Neuronal stem cell (in vitro differentiated cells): Measurements from ENCODE around the gene DHRS1.

Experiments used
- DNase-seq: peaks from one replicate; pipeline ENCODE4 v3.0.0-alpha.2; 2013; ENCODE audit warnings: low spot score
- H2AFZ ChIP-seq: one replicate; pipeline ENCODE4 v1.6.1; 2013; ENCODE audit warnings: mild to moderate bottlenecking, low read length, inconsistent platforms
- H2AK5ac ChIP-seq: 2 replicates; pipeline ENCODE4 v1.6.1; 2013; ENCODE audit warnings: low read depth, mild to moderate bottlenecking, inconsistent platforms, low read length, moderate library complexity, mixed read lengths
- H2BK120ac ChIP-seq: 2 replicates; pipeline ENCODE4 v1.6.1; 2013; ENCODE audit warnings: low read depth, mild to moderate bottlenecking, inconsistent platforms, low read length, moderate library complexity, mixed read lengths
- H2BK12ac ChIP-seq: one replicate; pipeline ENCODE4 v1.6.1; 2013; ENCODE audit warnings: low read length, inconsistent platforms
- H2BK15ac ChIP-seq: 2 replicates; pipeline ENCODE4 v1.6.1; 2013; ENCODE audit warnings: mild to moderate bottlenecking, low read length, inconsistent platforms, mixed read lengths
- H2BK5ac ChIP-seq: one replicate; pipeline ENCODE4 v1.6.1; 2013; ENCODE audit warnings: inconsistent platforms, mild to moderate bottlenecking, low read length, moderate library complexity
- H3K14ac ChIP-seq: one replicate; pipeline ENCODE4 v1.6.1; 2013; ENCODE audit warnings: low read length, inconsistent platforms
- H3K18ac ChIP-seq: 2 replicates; pipeline ENCODE4 v1.6.1; 2013; ENCODE audit warnings: low read length, inconsistent platforms
- H3K23ac ChIP-seq: 2 replicates; pipeline ENCODE4 v1.6.1; 2013; ENCODE audit warnings: low read depth, mild to moderate bottlenecking, mixed read lengths, low read length, inconsistent platforms; ENCODE audit not compliant: poor library complexity
- H3K27ac ChIP-seq: replicated peaks from 3 replicates; pipeline ENCODE4 v1.5.1; 2013; ENCODE audit warnings: low read length, inconsistent platforms
- H3K27me3 ChIP-seq, 3 experiments: 2 replicates each; pipeline ENCODE4 v1.6.1; 2013; ENCODE audit warnings: low read length in 3 of 3, mild to moderate bottlenecking in 2 of 3, inconsistent platforms in 1 of 3, low read depth in 1 of 3, mixed read lengths in 1 of 3, moderate library complexity in 1 of 3; ENCODE audit not compliant: control insufficient read depth in 3 of 3, insufficient read depth in 3 of 3
- H3K36me3 ChIP-seq, 2 donors: replicated peaks in 1 of 2; 2 replicates each; pipeline ENCODE4 v1.6.1; 2013; ENCODE audit warnings: low read length in 2 of 2; ENCODE audit not compliant: control insufficient read depth in 2 of 2, insufficient read depth in 2 of 2
- H3K4ac ChIP-seq: 2 replicates; pipeline ENCODE4 v1.6.1; 2013; ENCODE audit warnings: inconsistent platforms, mild to moderate bottlenecking, low read length, moderate library complexity
- H3K4me1 ChIP-seq, 2 donors: 1 replicate in 1 of 2; 2 replicates in 1 of 2; pipeline ENCODE4 v1.6.1; 2013; ENCODE audit warnings: low read length in 2 of 2, low read depth in 1 of 2; ENCODE audit not compliant: control insufficient read depth in 2 of 2, insufficient read depth in 1 of 2
- H3K4me2 ChIP-seq: one replicate; pipeline ENCODE4 v1.6.1; 2013; ENCODE audit warnings: mild to moderate bottlenecking, low read length, inconsistent platforms; ENCODE audit not compliant: insufficient read depth, poor library complexity, severe bottlenecking
- H3K4me3 ChIP-seq, 2 donors: 2 replicates each; pipeline ENCODE4 v1.5.1; 2013; ENCODE audit warnings: low read length in 2 of 2, mild to moderate bottlenecking in 2 of 2, inconsistent platforms in 1 of 2, moderate library complexity in 1 of 2
- H3K79me1 ChIP-seq: one replicate; pipeline ENCODE4 v1.6.1; 2013; ENCODE audit warnings: low read depth, mild to moderate bottlenecking, inconsistent platforms, low read length, moderate library complexity
- H3K9ac ChIP-seq: one replicate; pipeline ENCODE4 v1.6.1; 2013; ENCODE audit warnings: mild to moderate bottlenecking, low read depth, low read length, inconsistent platforms; ENCODE audit not compliant: poor library complexity
- H3K9me3 ChIP-seq, 2 donors: replicated peaks in 1 of 2; 2 replicates each; pipeline versions ENCODE3 to v1.6.1; 2013; ENCODE audit warnings: low read length in 2 of 2, mild to moderate bottlenecking in 2 of 2, inconsistent platforms in 1 of 2, low read depth in 1 of 2, mixed read lengths in 1 of 2, moderate library complexity in 1 of 2; ENCODE audit not compliant: control insufficient read depth in 2 of 2, insufficient read depth in 1 of 2
- H4K8ac ChIP-seq: one replicate; pipeline ENCODE4 v1.6.1; 2013; ENCODE audit warnings: low read depth, mild to moderate bottlenecking, inconsistent platforms, low read length, moderate library complexity
- H4K91ac ChIP-seq: one replicate; pipeline ENCODE4 v1.6.1; 2013; ENCODE audit warnings: low read length, low read depth, mild to moderate bottlenecking, inconsistent platforms; ENCODE audit not compliant: poor library complexity
- WGBS, 2 donors: extraction: QIAGEN DNeasy Blood & Tissue Kit; methylation state at CpG; one replicate each; pipeline ENCODE4 v1.1.7; 2013; ENCODE audit warnings: missing lambda C conversion rate in 2 of 2, mixed read lengths in 1 of 2; ENCODE audit not compliant: insufficient read length in 2 of 2, insufficient replicate concordance in 1 of 2; ENCODE audit errors: extremely low coverage in 2 of 2; 5-methylcytosine and 5-hydroxymethylcytosine counted together

Gene DHRS1

DNA sequence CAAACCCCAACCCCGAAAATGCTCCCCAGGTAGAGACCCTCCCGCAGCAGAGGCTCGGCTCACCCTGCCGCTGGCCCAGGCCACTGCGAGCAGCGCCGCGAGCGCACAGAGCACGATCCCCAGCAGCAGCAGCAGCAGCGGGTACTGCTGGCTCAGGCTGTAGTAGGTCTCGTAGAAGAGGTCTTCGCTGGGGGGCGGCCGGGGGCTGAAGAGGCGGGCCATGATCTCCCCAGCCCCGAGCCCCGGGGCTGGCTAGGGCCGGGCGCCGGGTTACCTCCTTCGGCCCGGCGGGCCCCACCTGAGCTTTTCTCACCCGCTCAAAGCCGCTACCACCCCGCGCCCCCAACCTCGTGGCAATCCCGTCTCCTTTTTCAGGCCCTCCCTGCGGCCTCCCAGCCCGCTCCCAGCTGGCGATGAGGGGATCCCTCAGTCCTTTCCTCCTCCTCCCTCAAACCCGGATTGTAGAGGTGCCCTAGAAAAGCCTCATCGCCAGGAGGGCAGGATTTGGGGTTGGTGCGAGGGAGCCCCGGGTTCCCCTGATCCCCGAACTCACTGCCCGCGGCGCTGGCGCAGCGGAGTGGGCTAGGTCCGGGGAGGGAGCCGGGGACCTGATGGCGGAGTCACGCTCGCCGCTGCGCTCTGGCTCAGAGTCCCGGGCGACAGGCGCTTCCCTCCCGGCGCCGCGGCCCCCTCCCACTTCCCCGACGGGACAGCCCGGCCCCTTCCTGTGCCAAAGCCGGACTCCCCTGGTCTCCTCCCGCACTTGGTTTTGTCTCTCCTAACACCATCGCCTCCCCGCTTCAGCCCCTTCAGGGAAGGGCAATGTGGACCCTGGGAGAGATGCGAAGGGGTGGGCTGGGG, 35.1 kb upstream of the DHRS1 start, which contains the start of gene ADCY4:
ADCY4 (minus strand) TSS at position 641 of the 861 bp plus-strand sequence; CDS start at position 222, 419 bp downstream.
- H3K4me2 ChIP-seq: peak within 1 kb of the TSS; percentile 55
- H2BK5ac ChIP-seq: no peak within 1 kb of the TSS
- no peak within 1 kb of the TSS for H3K4ac ChIP-seq
- no peak for DNase-seq
- H3K9ac ChIP-seq: peak within 1 kb of the TSS; percentile 65
- no peaks in the 10 kb centered on the region for H3K36me3 ChIP-seq
- H2AK5ac ChIP-seq: peak within 1 kb of the TSS; percentile 3
- peaks cover 29 to 99% (median 95%) of the 10 kb centered on the region in 3 experiments for H3K27me3 ChIP-seq
- H3K4me1 ChIP-seq: peaks cover 4 to 20% of the 10 kb centered on the region in 2 donors
- H2BK12ac ChIP-seq: no peak within 1 kb of the TSS
- peak within 1 kb of the TSS; percentile 24 for H4K8ac ChIP-seq
- no peak within 1 kb of the TSS for H3K14ac ChIP-seq
- H2BK15ac ChIP-seq: no peak within 1 kb of the TSS
- H3K79me1 ChIP-seq: no peaks in the 10 kb centered on the region
- no peak within 1 kb of the TSS for H3K4me3 ChIP-seq
- H2AFZ ChIP-seq: peak within 1 kb of the TSS; percentile 76
- peak within 1 kb of the TSS; percentile 86 for H3K23ac ChIP-seq
- no peak within 1 kb of the TSS for H4K91ac ChIP-seq
- H3K27ac ChIP-seq: no peak within 1 kb of the TSS
- H3K18ac ChIP-seq: peak within 1 kb of the TSS; percentile 52
- WGBS, 2 donors: no CpG with 5 or more reads among the region's 65 CpGs
- H2BK120ac ChIP-seq: no peak within 1 kb of the TSS
- H3K9me3 ChIP-seq: no peaks in the 10 kb centered on the region

DNA sequence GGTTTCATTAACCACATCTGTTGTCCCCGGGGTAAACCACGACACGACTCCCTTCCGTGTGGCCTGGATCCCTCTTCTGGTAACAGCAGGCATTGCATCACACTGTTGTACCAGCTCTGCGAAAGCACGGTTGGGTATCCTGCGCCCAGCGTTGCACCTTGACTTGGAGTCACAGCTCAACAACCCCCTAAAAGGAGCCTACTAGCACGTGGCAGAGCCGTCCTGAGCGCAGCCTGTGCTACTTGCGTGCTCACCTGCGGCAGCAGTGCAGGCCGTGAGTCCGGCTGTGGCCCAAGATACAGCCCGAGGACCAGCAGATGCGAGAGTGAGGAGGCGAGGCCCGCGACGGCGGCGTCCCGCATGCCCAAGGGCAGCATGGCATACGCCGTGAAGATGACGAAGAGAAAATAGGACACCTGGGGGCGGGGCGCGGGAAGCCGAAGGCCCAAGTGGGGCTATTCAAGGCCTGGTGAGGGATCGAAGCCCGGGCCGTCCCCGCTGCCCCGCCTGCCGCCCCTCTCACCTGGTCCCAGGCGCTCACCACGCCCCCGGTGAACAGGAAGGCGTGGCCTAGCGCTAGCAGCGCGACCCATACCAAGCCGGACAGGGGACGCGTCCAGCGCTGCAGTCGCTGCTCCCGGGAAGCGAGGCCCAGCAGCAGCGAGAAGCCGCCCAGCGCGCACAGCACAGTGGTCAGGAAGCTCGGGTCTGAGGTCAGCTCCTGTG, 32.9 kb upstream of the DHRS1 start:
- Histone ChIP-seq H3K18ac (peak overlapping the region; percentile 92), H3K79me1 (no peaks in the 10 kb centered on the region), H4K91ac (no peak overlapping the region), H2BK15ac (peak overlapping the region; percentile 21), H2BK5ac (no peak overlapping the region), H3K4me1 (peaks cover 2 to 13% of the 10 kb centered on the region in 2 donors), H2BK120ac (no peak overlapping the region), H3K36me3 (no peaks in the 10 kb centered on the region), H3K23ac (peak overlapping the region; percentile 98), H3K9me3 (no peaks in the 10 kb centered on the region), H3K27ac (no peak overlapping the region), H3K14ac (peak overlapping the region; percentile 57), H2AFZ (peak overlapping the region; percentile 85), H3K9ac (peak overlapping the region; percentile 85), H3K27me3 (peaks cover 17 to 88% (median 74%) of the 10 kb centered on the region in 3 experiments), H4K8ac (no peak overlapping the region), H3K4ac (no peak overlapping the region), H2BK12ac (peak overlapping the region; percentile 95), H2AK5ac (peak overlapping the region; percentile 85), H3K4me2 (peak overlapping the region; percentile 87), H3K4me3 (peak overlapping the region; percentile 25 to 76)
- no CpG with 5 or more reads among the region's 56 CpGs for WGBS, 2 donors
- DNase-seq: no peak

DNA sequence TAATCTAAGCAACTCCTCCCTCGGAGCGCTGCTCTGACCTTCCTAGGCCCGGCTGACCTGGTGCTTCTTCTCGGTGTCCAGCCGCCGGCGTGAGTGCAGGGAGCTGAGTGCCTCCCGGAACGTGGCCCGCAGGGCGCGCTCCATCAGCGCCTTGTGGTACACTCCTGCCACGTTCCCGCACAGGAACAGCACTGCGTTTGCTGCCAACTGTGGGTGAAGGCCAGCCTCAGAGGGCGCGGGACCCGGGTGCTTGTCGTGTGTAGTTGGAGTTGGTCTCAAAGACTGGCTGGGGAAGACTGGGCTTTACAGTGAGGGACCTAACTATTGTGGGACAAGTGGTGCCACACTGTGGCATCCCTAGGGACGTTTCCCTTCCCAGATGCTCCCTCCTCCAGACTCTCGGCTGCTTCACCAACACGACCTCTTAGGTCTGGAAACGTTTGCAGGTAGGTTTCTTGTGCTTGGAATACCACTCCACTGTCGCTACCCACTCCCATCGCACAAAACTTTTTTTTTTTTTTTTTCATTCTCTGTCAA, 32.2 kb upstream of the DHRS1 start:
- Histone ChIP-seq H3K79me1 (no peaks in the 10 kb centered on the region), H3K9ac (no peak overlapping the region), H3K4me1 (peaks cover 2 to 16% of the 10 kb centered on the region in 2 donors), H4K91ac (no peak overlapping the region), H4K8ac (no peak overlapping the region), H3K4ac (no peak overlapping the region), H3K14ac (no peak overlapping the region), H3K9me3 (no peaks in the 10 kb centered on the region), H2BK15ac (no peak overlapping the region), H2BK5ac (no peak overlapping the region), H3K18ac (no peak overlapping the region), H2BK120ac (no peak overlapping the region), H2AK5ac (no peak overlapping the region), H2AFZ (peak overlapping the region; percentile 85), H3K4me3 (no peak overlapping the region), H3K27ac (no peak overlapping the region), H2BK12ac (no peak overlapping the region), H3K36me3 (no peaks in the 10 kb centered on the region), H3K4me2 (no peak overlapping the region), H3K27me3 (peaks cover 17 to 82% (median 71%) of the 10 kb centered on the region in 3 experiments), H3K23ac (no peak overlapping the region)
- WGBS, 2 donors: no CpG with 5 or more reads among the region's 26 CpGs
- DNase-seq: no peak
